Measurements from ENCODE around the gene IFNK.

IFNK gene

GRCh38 chr9:27539479-27540441 is 15.7 kb downstream of the IFNK start:
- no peak for DNase-seq

DNA sequence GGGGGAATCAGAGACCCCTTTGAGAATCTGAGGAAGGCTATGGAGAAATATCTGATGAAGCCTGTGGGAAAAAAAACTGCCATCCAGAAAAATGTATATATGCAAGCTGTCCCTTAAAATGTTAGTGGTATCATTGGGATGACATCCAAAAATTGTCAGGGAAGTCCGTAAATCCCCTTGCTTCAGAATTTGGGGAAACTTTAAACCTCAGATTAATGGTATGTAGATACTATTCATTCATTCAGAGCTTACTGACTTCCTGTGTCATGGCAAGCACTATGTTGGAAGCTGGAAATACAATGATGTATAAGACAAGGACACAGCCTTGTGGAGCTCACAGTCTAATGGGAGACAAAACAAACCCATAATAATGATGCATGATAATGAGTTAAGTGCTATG is 16.4 kb downstream of the IFNK start:
- DNase-seq: no peak

GRCh38 chr9:27541740-27542139 is 17.6 kb downstream of the IFNK start:
- no peak for DNase-seq

- DNase-seq: no peak
These were observed 18.4 kb downstream of the IFNK start for GRCh38 chr9:27542508-27542907.

- DNase-seq: no peak
These were observed 21.4 kb downstream of the IFNK start for GRCh38 chr9:27545471-27545870.

- DNase-seq: no peak
These were observed 24.1 kb downstream of the IFNK start for GRCh38 chr9:27548055-27548741.

- no peak for DNase-seq
These were observed 25.2 kb downstream of the IFNK start for GRCh38 chr9:27549196-27549755.

- DNase-seq: no peak
These were observed 30.6 kb downstream of the IFNK start for GRCh38 chr9:27554712-27555111.

DNA sequence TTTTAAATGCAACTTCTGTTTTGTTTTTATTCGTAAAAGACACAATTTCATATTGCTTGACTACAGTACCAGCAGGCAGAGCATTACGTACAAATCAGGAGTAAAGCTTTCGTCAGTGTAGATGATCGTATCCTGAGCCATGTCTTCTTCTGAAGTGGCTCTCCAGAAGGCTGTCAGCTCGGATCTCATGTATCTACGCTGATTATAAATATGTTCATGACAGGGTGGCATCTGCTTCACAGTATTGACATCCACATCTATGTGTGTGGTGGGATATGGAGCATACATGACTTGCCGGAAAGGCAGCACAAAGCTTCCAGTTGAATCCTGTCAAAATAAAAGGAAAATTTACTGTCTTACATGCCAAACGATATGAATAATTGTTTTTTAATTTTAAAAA is 32.4 kb downstream of the IFNK start:
- DNase-seq: no peak

GRCh38 chr9:27558307-27558706 is 34.2 kb downstream of the IFNK start:
- DNase-seq: no peak

- no peak for DNase-seq
These were observed 36.4 kb downstream of the IFNK start for GRCh38 chr9:27560457-27560856.

- no peak for DNase-seq
These were observed 37.6 kb downstream of the IFNK start for GRCh38 chr9:27561685-27562084.

GRCh38 chr9:27563738-27564430 is 39.8 kb downstream of the IFNK start:
- DNase-seq: no peak

- no peak for DNase-seq
These were observed 40.6 kb downstream of the IFNK start for GRCh38 chr9:27564670-27565069.

DNA sequence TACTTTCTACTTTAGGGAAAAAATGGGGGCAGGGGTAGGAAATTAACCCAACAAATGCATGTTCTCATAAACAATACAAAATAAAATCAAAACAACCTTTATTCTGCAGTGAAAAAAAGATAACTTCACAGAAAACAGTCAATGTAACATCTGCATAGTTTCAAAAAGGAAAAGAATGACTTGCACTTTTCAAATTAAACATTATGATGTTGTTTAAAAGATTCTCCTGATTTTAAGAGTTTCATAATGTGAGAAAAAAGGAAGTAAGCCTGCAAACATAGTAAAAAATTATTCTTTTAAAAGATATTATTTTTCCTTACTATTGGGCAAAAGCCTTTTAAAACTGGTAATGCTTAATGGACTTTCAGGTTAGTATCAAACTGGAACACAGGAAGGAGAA is 41.6 kb downstream of the IFNK start:
- DNase-seq: no peak

GRCh38 chr9:27566118-27566517 is 42.0 kb downstream of the IFNK start:
- no peak for DNase-seq

- DNase-seq: no peak
These were observed 45.3 kb downstream of the IFNK start for GRCh38 chr9:27569406-27569805.

- no peak for DNase-seq
These were observed 46.9 kb downstream of the IFNK start for GRCh38 chr9:27571011-27571410.

DNA sequence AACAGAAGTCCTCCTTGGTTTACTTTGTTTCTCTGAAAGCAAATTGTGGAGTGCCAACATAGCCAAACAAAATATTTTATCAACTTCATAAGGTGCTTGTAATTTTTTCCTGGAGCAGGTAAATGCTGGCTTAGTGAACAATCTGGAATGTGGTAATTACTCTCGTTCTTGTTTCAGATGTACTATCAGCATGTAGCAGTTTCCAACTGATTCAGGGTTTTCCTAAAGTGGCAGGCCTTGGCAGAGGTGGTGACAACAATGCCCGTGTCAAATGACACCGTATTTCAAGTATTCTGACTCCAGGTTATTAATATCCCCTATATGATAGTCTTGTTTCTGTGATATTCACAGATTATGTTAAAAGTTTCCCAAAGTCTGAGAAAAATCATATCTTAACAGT is 48.0 kb downstream of the IFNK start:
- no peak for DNase-seq

DNA sequence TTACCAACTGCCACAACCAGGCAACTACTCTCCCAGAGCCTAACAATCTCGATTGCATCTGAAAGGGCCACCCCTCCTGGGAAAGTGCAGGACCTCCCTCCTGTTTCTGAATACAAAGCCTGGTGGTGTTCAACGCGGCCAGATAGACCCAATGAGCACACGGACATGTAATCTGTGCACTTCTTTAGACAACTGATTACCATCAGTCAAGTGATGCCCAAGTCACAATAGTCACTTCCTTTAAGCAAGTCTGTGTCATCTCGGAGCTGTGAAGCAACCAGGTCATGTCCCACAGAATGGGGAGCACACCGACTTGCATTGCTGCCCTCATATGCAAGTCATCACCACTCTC is 48.5 kb downstream of the IFNK start:
- peak; percentile 73 for DNase-seq

- no peak for DNase-seq
These were observed 49.0 kb downstream of the IFNK start, which contains the start of gene C9orf72 for GRCh38 chr9:27572918-27573633. Gene C9orf72 (minus strand): TSS chr9:27573481. CDS start chr9:27567120, 6,361 bp downstream.
